Lower lobe of right lung (tissue), 2 donors: ENCODE data around the gene SDR42E1. TPM values are rescaled to one million over a fixed set of nuclear protein-coding genes. Genes with fewer than 3 reads are reported as not detected.

Experiments used
- ATAC-seq, 2 donors: fragments of 200-7000 bp; cut with Tn5 transposase; one replicate each; pipeline ENCODE4 v1.9.1; 2020 to 2022; ENCODE audit warnings: mild to moderate bottlenecking in 2 of 2, moderate library complexity in 2 of 2
- DNase-seq: peaks from one replicate; pipeline ENCODE4 v3.0.0-alpha.2; 2020
- H3K27ac ChIP-seq: fragments of 200-600 bp; one replicate; pipeline ENCODE4 v1.8.0; 2022
- H3K27me3 ChIP-seq: fragments of 200-600 bp; one replicate; pipeline ENCODE4 v1.8.0; 2022; ENCODE audit warnings: low read depth
- H3K36me3 ChIP-seq: fragments of 200-600 bp; one replicate; pipeline ENCODE4 v1.8.0; 2022; ENCODE audit warnings: mild to moderate bottlenecking
- H3K4me1 ChIP-seq: fragments of 200-600 bp; one replicate; pipeline ENCODE4 v1.8.0; 2022
- H3K4me3 ChIP-seq: fragments of 200-600 bp; one replicate; pipeline ENCODE4 v1.8.0; 2022; ENCODE audit warnings: mild to moderate bottlenecking
- H3K9me3 ChIP-seq: fragments of 200-600 bp; one replicate; pipeline ENCODE4 v1.8.0; 2022
- CTCF ChIP-seq: fragments of 200-600 bp; IDR thresholded peaks from one replicate; pipeline ENCODE4 v1.8.0; 2022; ENCODE audit warnings: antibody characterized with exemption, mild to moderate bottlenecking
- intact Hi-C: fragments of 100-400 bp; cut with DNase I; formaldehyde crosslinking; loops from one replicate; pipeline ENCODE4 v1.11.0; 2022
- total RNA-seq: library from RNA; stranded (reverse); fragmentation: NEBNext Ultra II Directional; extraction: Animal tissue kit (Norgen Biotek cat#: 25700); gene quantifications from one replicate; pipeline ENCODE4 v1.2.1, GENCODE V29; 2021
- donor health status: DM: no; HTN: yes; CAD: no; lungs with severe emphysema.

SDR42E1 gene
- total RNA-seq, 1 donor from 2014 or later = 8.4 TPM

- H3K9me3 ChIP-seq = peaks cover 10% of the 10 kb centered on the region
- H3K27me3 ChIP-seq = no peaks in the 10 kb centered on the region
- no peaks in the 10 kb centered on the region for H3K36me3 ChIP-seq
- H3K4me3 ChIP-seq = no peak overlapping the region
- no peak for DNase-seq
- H3K4me1 ChIP-seq = no peaks in the 10 kb centered on the region
- no peak for ATAC-seq
- no peak overlapping the region for H3K27ac ChIP-seq
- no peak for TF ChIP-seq CTCF
- intact Hi-C loops = no loop called here
These were observed 35.6 kb downstream of the SDR42E1 start for GRCh38 chr16:81975637-81976036.

- DNase-seq (no peak), ATAC-seq (no peak)
- no peak for TF ChIP-seq CTCF
- H3K4me3 ChIP-seq = no peak overlapping the region
- no peaks in the 10 kb centered on the region for H3K36me3 ChIP-seq
- intact Hi-C loops = no loop called here
- no peaks in the 10 kb centered on the region for H3K27me3 ChIP-seq
- H3K27ac ChIP-seq = no peak overlapping the region
- no peaks in the 10 kb centered on the region for H3K4me1 ChIP-seq
- H3K9me3 ChIP-seq = peaks cover 10% of the 10 kb centered on the region
These were observed 37.5 kb downstream of the SDR42E1 start for GRCh38 chr16:81973737-81974136.

- Histone ChIP-seq H3K27me3 (no peaks in the 10 kb centered on the region), H3K36me3 (no peaks in the 10 kb centered on the region), H3K9me3 (peaks cover 10% of the 10 kb centered on the region), H3K27ac (no peak overlapping the region), H3K4me3 (no peak overlapping the region), H3K4me1 (no peaks in the 10 kb centered on the region)
- ATAC-seq (no peak), DNase-seq (no peak)
- intact Hi-C loops = no loop called here
- TF ChIP-seq CTCF = no peak
These were observed 39.4 kb downstream of the SDR42E1 start for GRCh38 chr16:81971853-81972252.

- intact Hi-C loops = no loop called here
- Histone ChIP-seq H3K4me3 (no peak overlapping the region), H3K36me3 (no peaks in the 10 kb centered on the region), H3K9me3 (peaks cover 10% of the 10 kb centered on the region), H3K4me1 (no peaks in the 10 kb centered on the region), H3K27ac (no peak overlapping the region), H3K27me3 (no peaks in the 10 kb centered on the region)
- no peak for DNase-seq
- TF ChIP-seq CTCF = no peak
- ATAC-seq = no peak
These were observed 43.9 kb downstream of the SDR42E1 start for GRCh38 chr16:81967358-81967757.

GRCh38 chr16:81964808-81965207 lies 46.5 kb downstream of the SDR42E1 start:
- DNase-seq (no peak), ATAC-seq (no peak)
- H3K4me3 ChIP-seq = no peak overlapping the region
- TF ChIP-seq CTCF = no peak
- no peaks in the 10 kb centered on the region for H3K36me3 ChIP-seq
- H3K4me1 ChIP-seq = no peaks in the 10 kb centered on the region
- no peak overlapping the region for H3K27ac ChIP-seq
- H3K27me3 ChIP-seq = no peaks in the 10 kb centered on the region
- intact Hi-C loops = no loop called here
- no peaks in the 10 kb centered on the region for H3K9me3 ChIP-seq
